Cardiac fibroblast (primary cell): Measurements from ENCODE around the gene SH3RF2.

Experiments used
- DNase-seq, 2 donors: peaks; one replicate each; pipeline versions ENCODE4 v3.0.0 to v3.0.0-alpha.2; 2010; ENCODE audit warnings: low read depth in 2 of 2
- H3K4me3 ChIP-seq, 2 donors: replicated peaks in 1 of 2; 1 replicate in 1 of 2; 2 replicates in 1 of 2; pipeline ENCODE4 v1.5.1; 2011; ENCODE audit warnings: low read depth in 2 of 2, low read length in 2 of 2, mild to moderate bottlenecking in 2 of 2, moderate library complexity in 1 of 2
- CTCF ChIP-seq: IDR thresholded peaks from one replicate; pipeline ENCODE4 v1.5.1; 2011; ENCODE audit warnings: low read depth, mild to moderate bottlenecking, low read length, inconsistent platforms

The SH3RF2 gene

GRCh38 chr5:145931718-145932117, 4.7 kb upstream of the SH3RF2 start:
- peak in 1 of 2 donors; percentile 18 for DNase-seq
- TF ChIP-seq CTCF = no peak

GRCh38 chr5:145934276-145934675, 2.1 kb upstream of the SH3RF2 start:
- no peak for TF ChIP-seq CTCF
- no peak for DNase-seq

More at GRCh38 chr5:145931718-145932117, 4.7 kb upstream of the SH3RF2 start:
- H3K4me3 ChIP-seq = no peak overlapping the region

DNA sequence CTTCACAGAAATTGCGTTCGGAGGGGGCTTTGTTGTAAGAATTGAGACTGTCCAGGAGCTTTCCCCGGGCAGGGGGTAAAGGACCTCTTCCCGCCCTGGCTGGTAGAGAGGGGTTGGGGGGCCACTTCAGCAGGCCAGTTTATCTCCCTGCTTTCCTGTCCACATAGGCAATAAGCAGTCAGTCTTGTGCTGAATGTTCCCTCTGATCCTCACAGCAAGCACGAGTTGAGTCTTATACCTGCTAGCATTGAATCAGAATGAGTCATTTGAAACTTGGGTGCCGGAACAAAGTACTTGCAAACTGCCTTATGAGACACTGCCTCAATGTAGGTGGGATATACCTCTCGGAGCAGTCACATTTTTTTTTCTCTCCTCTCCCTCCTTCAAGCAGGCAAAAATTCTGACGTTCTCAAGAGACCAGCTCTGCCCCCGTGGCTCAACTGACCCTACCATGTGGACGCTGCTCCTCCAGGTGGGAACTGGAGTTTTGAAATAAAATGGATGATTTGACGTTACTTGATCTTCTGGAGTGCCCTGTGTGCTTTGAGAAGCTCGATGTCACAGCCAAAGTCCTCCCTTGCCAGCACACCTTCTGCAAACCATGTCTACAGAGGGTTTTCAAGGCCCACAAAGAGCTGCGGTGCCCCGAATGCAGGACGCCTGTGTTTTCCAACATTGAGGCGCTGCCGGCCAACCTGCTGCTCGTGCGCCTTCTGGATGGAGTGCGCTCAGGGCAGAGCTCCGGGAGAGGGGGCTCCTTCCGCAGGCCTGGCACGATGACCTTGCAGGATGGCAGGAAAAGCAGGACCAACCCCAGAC, 1.3 kb downstream of the SH3RF2 start:
- TF ChIP-seq CTCF = no peak
- peak in 1 of 2 donors; percentile 56 for DNase-seq
- H3K4me3 ChIP-seq = no peak overlapping the region

More at GRCh38 chr5:145934276-145934675, 2.1 kb upstream of the SH3RF2 start:
- H3K4me3 ChIP-seq = no peak overlapping the region

- no peak for DNase-seq
- no peak overlapping the region for H3K4me3 ChIP-seq
- no peak for TF ChIP-seq CTCF
These were observed 2.6 kb downstream of the SH3RF2 start for GRCh38 chr5:145938776-145939539.

DNA sequence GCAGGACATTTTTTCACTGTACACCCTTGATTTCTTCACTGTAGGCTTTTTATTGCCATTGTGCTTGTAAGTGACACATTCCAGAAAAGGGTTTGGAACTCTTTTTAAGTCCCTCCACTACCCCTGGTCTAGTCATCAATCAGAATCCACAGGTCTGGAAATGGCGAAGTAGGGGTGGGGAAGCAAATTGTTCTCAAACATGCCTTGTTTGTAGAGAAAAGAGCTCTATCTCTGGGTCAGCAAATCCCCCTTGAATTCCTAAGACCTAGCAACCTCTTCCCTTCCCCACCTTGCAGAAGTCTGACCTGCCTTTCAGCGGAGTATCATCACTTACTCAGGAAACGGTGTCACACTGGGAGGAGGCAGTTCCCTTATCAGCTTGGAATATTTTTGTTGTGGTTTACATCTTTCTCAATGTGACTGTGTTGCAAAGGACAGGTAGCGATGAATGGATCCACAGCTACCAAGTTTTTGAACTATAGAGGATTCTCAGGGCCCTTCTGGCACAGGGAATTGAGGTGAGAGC, 3.2 kb downstream of the SH3RF2 start:
- TF ChIP-seq CTCF = no peak

GRCh38 chr5:145941096-145941447, 4.7 kb downstream of the SH3RF2 start:
- TF ChIP-seq CTCF = no peak
- no peak overlapping the region for H3K4me3 ChIP-seq
- DNase-seq = no peak

More for the DNA sequence above, 3.2 kb downstream of the SH3RF2 start:
- no peak overlapping the region for H3K4me3 ChIP-seq
- no peak for DNase-seq
